CMK (cell line): ENCODE results near the gene TLR1.
"Not testable (repeated sequence)": the region's sequence is repeated elsewhere in the genome, so short reads cannot be mapped to it uniquely, and the experiment has no call there.

Experiments used
- DNase-seq: peaks from one replicate; pipeline ENCODE4 v3.0.0-alpha.2; 2010; ENCODE audit warnings: low read depth

TLR1 gene

GRCh38 chr4:38805530-38806145 lies 1.0 kb upstream of the TLR1 start:
- DNase-seq, result peak; percentile 25

- no peak for DNase-seq
These were observed 548 bp downstream of the TLR1 start for GRCh38 chr4:38803833-38804653.

- no peak for DNase-seq
These were observed 1.8 kb downstream of the TLR1 start for GRCh38 chr4:38802561-38803355.

- DNase-seq, result no peak
These were observed 3.6 kb downstream of the TLR1 start for GRCh38 chr4:38800961-38801450.

GRCh38 chr4:38800366-38800765 lies 4.2 kb downstream of the TLR1 start:
- DNase-seq, result no peak

- no peak for DNase-seq
These were observed 9.5 kb downstream of the TLR1 start for GRCh38 chr4:38795087-38795486.

- no peak for DNase-seq
These were observed 10.5 kb downstream of the TLR1 start for GRCh38 chr4:38794051-38794450.

GRCh38 chr4:38791010-38791409 lies 13.6 kb downstream of the TLR1 start:
- DNase-seq, result no peak

GRCh38 chr4:38788317-38788716 lies 16.3 kb downstream of the TLR1 start:
- DNase-seq, result no peak

- DNase-seq, result no peak
These were observed 16.9 kb downstream of the TLR1 start for GRCh38 chr4:38787693-38788092.

GRCh38 chr4:38785901-38786402 lies 18.6 kb downstream of the TLR1 start:
- no peak for DNase-seq

- DNase-seq, result no peak
These were observed 19.4 kb downstream of the TLR1 start for GRCh38 chr4:38785041-38785790.

- no peak for DNase-seq
These were observed 20.4 kb downstream of the TLR1 start for GRCh38 chr4:38784141-38784540.

GRCh38 chr4:38783109-38783460 lies 21.5 kb downstream of the TLR1 start:
- no peak for DNase-seq

GRCh38 chr4:38782452-38783108 lies 22.0 kb downstream of the TLR1 start, which contains the start of gene TLR10:
Gene TLR10 (minus strand): TSS chr4:38782990. CDS start chr4:38775590, 7,400 bp downstream.
- no peak for DNase-seq

GRCh38 chr4:38781854-38782261 lies 22.7 kb downstream of the TLR1 start:
- DNase-seq, result no peak

- DNase-seq, result no peak
These were observed 23.6 kb downstream of the TLR1 start for GRCh38 chr4:38780833-38781484.

GRCh38 chr4:38779790-38780189 lies 24.8 kb downstream of the TLR1 start:
- DNase-seq, result no peak

GRCh38 chr4:38777925-38778324 lies 26.7 kb downstream of the TLR1 start:
- DNase-seq, result not testable (repeated sequence)

GRCh38 chr4:38775326-38775725 lies 29.3 kb downstream of the TLR1 start:
- DNase-seq, result no peak
